HG02763 (cell line): ENCODE data around the gene CNST.
"Not testable (repeated sequence)": the region's sequence is repeated elsewhere in the genome, so short reads cannot be mapped to it uniquely, and the experiment has no call there.

Source experiments
- ATAC-seq: cut with Tn5 transposase; IDR thresholded peaks from one replicate; pipeline ENCODE4 v1.9.1; 2021; ENCODE audit warnings: mild to moderate bottlenecking, moderate library complexity; ENCODE audit not compliant: unreplicated experiment

CNST gene

GRCh38 chr1:246617156-246617555, 50.9 kb downstream of the CNST start:
- no peak for ATAC-seq

- no peak for ATAC-seq
These were observed 51.5 kb downstream of the CNST start for GRCh38 chr1:246617768-246618167.

- ATAC-seq, result no peak
These were observed 52.1 kb downstream of the CNST start for GRCh38 chr1:246618240-246618808.

- no peak for ATAC-seq
These were observed 55.9 kb downstream of the CNST start for GRCh38 chr1:246622035-246622652.

- no peak for ATAC-seq
These were observed 57.8 kb downstream of the CNST start for GRCh38 chr1:246624091-246624490.

GRCh38 chr1:246629030-246629429, 62.8 kb downstream of the CNST start:
- peak; percentile 93 for ATAC-seq

- no peak for ATAC-seq
These were observed 63.7 kb downstream of the CNST start for GRCh38 chr1:246629976-246630375.

- ATAC-seq, result no peak
These were observed 65.2 kb downstream of the CNST start for GRCh38 chr1:246631426-246631825.

GRCh38 chr1:246632281-246633168, 66.3 kb downstream of the CNST start:
- ATAC-seq, result no peak

- not testable (repeated sequence) for ATAC-seq
These were observed 68.4 kb downstream of the CNST start for GRCh38 chr1:246634659-246635058.

- no peak for ATAC-seq
These were observed 72.8 kb downstream of the CNST start for GRCh38 chr1:246638941-246639655.

- ATAC-seq, result no peak
These were observed 73.5 kb downstream of the CNST start for GRCh38 chr1:246639732-246640131.

GRCh38 chr1:246640747-246641146, 74.5 kb downstream of the CNST start:
- ATAC-seq, result no peak

- no peak for ATAC-seq
These were observed 75.1 kb downstream of the CNST start for GRCh38 chr1:246641394-246641793.

- no peak for ATAC-seq
These were observed 76.5 kb downstream of the CNST start for GRCh38 chr1:246642719-246643118.

- no peak for ATAC-seq
These were observed 80.9 kb downstream of the CNST start for GRCh38 chr1:246647113-246647512.

- ATAC-seq, result no peak
These were observed 81.3 kb downstream of the CNST start for GRCh38 chr1:246647513-246647912.

- no peak for ATAC-seq
These were observed 84.9 kb downstream of the CNST start for GRCh38 chr1:246651012-246651695.

GRCh38 chr1:246658567-246658966, 92.3 kb downstream of the CNST start:
- no peak for ATAC-seq

- ATAC-seq, result no peak
These were observed 93.4 kb downstream of the CNST start for GRCh38 chr1:246659594-246660140.
